Neutrophil (primary cell): ENCODE measurements around the gene TGIF2.

ENCODE experiments used
- H3K27ac ChIP-seq: fragments of 200-600 bp; sonication (generic); 2 replicates; pipeline ENCODE4 v1.5.1; 2016; ENCODE audit warnings: mild to moderate bottlenecking, moderate library complexity
- H3K27me3 ChIP-seq: fragments of 200-600 bp; sonication (generic); 2 replicates; pipeline ENCODE4 v1.6.0; 2016; ENCODE audit warnings: mild to moderate bottlenecking
- H3K36me3 ChIP-seq: fragments of 200-600 bp; sonication (generic); 2 replicates; pipeline ENCODE4 v1.5.1; 2017
- H3K4me1 ChIP-seq, 2 experiments: fragments of 200-600 bp in 1 of 2; sonication (generic) in 1 of 2; 1 replicate in 1 of 2; 2 replicates in 1 of 2; pipeline versions ENCODE4 v1.5.1 to v1.6.1; 2013 to 2016; ENCODE audit warnings: low read depth in 1 of 2, low read length in 1 of 2, mild to moderate bottlenecking in 1 of 2, moderate library complexity in 1 of 2; ENCODE audit not compliant: control insufficient read depth in 1 of 2, insufficient read depth in 1 of 2
- H3K4me3 ChIP-seq, 2 experiments: fragments of 200-600 bp in 1 of 2; sonication (generic) in 1 of 2; 1 replicate in 1 of 2; 2 replicates in 1 of 2; pipeline ENCODE4 v1.5.1; 2013 to 2016; ENCODE audit warnings: low read depth in 1 of 2, low read length in 1 of 2, mild to moderate bottlenecking in 1 of 2, moderate library complexity in 1 of 2
- H3K9me3 ChIP-seq: fragments of 200-600 bp; sonication (generic); 2 replicates; pipeline ENCODE4 v1.5.1; 2016
- TF ChIP-seq, protein P1 (sequence below): fragments of 200-600 bp; sonication (generic); IDR thresholded peaks from 2 replicates; pipeline ENCODE4 v1.5.1; 2016; ENCODE audit warnings: antibody characterized with exemption

The TGIF2 gene

DNA sequence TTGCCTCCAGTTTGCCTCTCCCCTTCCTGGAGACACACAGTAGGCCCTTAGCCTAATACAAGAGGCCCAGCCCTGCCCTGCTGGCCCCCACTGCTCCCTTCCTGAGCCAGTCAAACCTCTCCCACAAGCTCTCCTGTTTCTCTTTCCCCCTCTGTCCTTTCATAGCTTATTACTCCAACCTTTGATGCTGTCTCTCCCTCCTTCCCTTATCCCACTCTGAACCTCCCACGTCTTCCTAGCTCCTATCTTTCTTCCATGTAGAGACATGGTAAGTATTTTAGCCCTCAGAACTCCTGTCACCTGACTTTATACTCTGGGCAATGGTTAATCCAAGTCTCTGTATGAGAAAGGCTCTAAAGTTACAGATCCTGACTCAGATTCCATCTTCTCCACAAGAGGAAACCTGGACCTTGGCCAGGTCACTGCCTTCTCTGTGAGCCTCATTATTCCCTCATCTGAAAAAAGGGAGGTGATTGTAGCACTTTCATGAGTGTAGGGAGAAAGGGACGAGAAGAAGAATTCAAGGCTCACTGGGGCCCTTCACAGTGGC lies 6.7 kb downstream of the TGIF2 start:
- Histone ChIP-seq H3K27ac (no peak overlapping the region), H3K36me3 (peaks cover 5% of the 10 kb centered on the region), H3K27me3 (peaks cover 7% of the 10 kb centered on the region), H3K4me1 (peaks cover 1 to 2% of the 10 kb centered on the region in 2 experiments), H3K9me3 (no peaks in the 10 kb centered on the region), H3K4me3 (no peak overlapping the region)
- TF ChIP-seq, protein P1, sequence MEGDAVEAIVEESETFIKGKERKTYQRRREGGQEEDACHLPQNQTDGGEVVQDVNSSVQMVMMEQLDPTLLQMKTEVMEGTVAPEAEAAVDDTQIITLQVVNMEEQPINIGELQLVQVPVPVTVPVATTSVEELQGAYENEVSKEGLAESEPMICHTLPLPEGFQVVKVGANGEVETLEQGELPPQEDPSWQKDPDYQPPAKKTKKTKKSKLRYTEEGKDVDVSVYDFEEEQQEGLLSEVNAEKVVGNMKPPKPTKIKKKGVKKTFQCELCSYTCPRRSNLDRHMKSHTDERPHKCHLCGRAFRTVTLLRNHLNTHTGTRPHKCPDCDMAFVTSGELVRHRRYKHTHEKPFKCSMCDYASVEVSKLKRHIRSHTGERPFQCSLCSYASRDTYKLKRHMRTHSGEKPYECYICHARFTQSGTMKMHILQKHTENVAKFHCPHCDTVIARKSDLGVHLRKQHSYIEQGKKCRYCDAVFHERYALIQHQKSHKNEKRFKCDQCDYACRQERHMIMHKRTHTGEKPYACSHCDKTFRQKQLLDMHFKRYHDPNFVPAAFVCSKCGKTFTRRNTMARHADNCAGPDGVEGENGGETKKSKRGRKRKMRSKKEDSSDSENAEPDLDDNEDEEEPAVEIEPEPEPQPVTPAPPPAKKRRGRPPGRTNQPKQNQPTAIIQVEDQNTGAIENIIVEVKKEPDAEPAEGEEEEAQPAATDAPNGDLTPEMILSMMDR = no peak

DNA sequence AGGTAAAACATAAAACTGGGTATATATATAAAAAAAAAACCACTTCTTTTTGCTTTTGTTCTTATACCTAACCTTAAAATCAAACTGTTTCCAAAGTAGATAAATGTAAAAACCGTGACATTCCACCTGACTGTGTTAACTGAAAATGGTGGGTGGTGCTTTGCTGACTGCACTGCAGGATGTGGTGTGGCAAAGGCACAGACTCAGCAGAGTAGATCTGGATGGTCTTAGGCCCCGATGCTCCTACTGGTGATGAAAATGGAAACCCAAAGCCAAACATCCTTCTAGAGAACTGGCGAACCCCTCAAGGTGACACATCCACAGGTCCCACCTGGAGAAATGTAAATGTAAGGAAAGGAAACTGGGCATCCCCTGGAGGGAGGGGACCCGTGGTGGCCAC lies 8.9 kb downstream of the TGIF2 start:
- H3K4me1 ChIP-seq = no peaks in the 10 kb centered on the region
- no peak overlapping the region for H3K4me3 ChIP-seq
- no peaks in the 10 kb centered on the region for H3K27me3 ChIP-seq
- H3K27ac ChIP-seq = no peak overlapping the region
- H3K36me3 ChIP-seq = peaks cover 5% of the 10 kb centered on the region
- TF ChIP-seq, protein P1 = no peak
- no peaks in the 10 kb centered on the region for H3K9me3 ChIP-seq

DNA sequence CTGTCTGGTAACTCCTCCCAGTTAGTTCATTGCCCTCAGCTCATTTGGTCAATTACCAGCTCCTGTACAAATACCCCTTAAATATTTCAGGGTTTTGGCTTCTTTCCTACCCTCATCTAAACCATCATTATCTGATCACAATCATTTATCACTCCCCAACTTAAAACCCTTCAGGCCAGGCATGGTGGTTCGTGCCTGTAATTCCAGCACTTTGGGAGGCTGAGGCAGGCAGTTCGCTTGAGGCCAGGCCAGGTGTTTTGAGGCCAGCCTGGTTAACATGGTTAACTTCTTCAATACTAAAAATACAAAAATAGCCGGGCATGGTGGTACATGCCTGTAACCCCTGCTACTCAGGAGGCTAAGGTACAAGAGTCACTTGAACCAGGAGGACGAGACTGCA lies 9.4 kb downstream of the TGIF2 start:
- TF ChIP-seq, protein P1 = no peak
- Histone ChIP-seq H3K36me3 (peaks cover 5% of the 10 kb centered on the region), H3K27ac (no peak overlapping the region), H3K4me3 (no peak overlapping the region), H3K4me1 (no peaks in the 10 kb centered on the region), H3K9me3 (no peaks in the 10 kb centered on the region), H3K27me3 (no peaks in the 10 kb centered on the region)

DNA sequence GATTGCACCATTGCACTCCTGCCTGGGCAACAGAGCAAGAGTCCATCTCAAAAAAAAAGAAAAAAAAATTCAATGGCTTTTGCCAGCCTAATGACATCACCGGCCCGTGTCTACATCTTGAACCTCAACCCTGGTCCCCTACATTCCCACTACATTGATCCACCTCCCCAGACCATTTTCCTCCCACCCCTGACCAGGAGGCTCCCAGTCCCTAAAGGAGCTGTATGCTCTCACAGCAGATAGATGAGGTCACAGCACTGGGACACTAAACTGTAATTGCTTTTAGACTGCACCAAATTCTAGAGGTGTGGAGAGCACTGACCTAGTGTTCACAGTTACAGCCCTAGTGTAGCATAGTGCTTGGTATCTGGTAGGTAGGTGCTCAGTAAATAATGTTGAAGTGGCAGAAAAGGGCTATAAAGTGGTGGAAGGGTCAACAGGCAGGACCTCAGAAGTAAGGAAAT lies 10.7 kb downstream of the TGIF2 start:
- Histone ChIP-seq H3K9me3 (no peaks in the 10 kb centered on the region), H3K27ac (no peak overlapping the region), H3K36me3 (peaks cover 5% of the 10 kb centered on the region), H3K27me3 (no peaks in the 10 kb centered on the region), H3K4me1 (peaks cover 5% of the 10 kb centered on the region in 2 experiments), H3K4me3 (no peak overlapping the region)
- TF ChIP-seq, protein P1 = no peak

DNA sequence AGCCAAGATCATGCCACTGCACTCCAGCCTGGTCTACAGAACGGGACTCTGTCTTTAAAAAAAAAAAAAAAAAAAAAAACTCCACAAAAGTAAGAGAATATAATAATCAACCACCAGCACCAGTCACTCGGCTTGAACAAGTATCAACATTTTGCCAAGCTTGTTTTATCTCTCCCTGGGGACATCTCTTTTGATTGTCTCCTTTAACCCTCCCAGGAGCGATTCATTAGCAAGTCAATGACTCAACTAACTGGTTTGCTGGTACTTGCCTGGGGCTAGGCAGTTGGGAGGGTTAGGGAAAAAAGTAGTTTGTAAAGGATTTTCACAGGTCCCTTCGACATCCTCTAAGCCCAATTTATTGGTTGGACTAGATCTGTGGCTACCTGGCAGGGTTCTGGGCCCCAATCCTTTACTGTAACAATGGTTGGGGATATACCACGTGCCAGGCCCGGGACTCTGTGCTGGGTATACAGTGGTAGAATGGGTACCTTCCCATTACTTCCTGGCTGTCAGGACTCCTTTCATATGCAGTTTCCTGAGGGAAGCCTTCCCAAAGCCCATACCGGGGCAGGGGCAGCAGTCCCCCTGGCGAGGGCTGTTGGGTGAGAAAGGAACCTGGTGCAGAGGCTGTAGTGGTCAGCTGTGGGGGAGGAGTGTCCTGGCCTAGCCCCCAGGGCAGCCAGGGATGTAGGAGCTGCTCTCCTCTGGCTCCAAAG lies 12.2 kb downstream of the TGIF2 start:
- Histone ChIP-seq H3K9me3 (no peaks in the 10 kb centered on the region), H3K4me1 (peaks cover 5% of the 10 kb centered on the region in 2 experiments), H3K36me3 (peaks cover 5% of the 10 kb centered on the region), H3K4me3 (no peak overlapping the region), H3K27me3 (no peaks in the 10 kb centered on the region), H3K27ac (no peak overlapping the region)
- TF ChIP-seq, protein P1 = no peak
